SU-DHL-6 (cell line): ENCODE data around the gene IL4R.

Experiments
- EZH2phosphoT487 ChIP-seq: fragments of 200-600 bp; sonication (generic), shearing (Covaris generic); conservative IDR thresholded peaks from 2 replicates; pipeline ENCODE4 v1.6.1; 2018; ENCODE audit warnings: mild to moderate bottlenecking, antibody characterized with exemption, low read length, moderate library complexity, mixed read lengths
- TF ChIP-seq, protein P1 (sequence below): fragments of 200-600 bp; sonication (generic); IDR thresholded peaks from one replicate; pipeline ENCODE4 v1.5.1; 2017; ENCODE audit warnings: antibody characterized with exemption, mild to moderate bottlenecking, low read length, moderate library complexity; ENCODE audit not compliant: insufficient read depth, poor library complexity, severe bottlenecking

DNA sequence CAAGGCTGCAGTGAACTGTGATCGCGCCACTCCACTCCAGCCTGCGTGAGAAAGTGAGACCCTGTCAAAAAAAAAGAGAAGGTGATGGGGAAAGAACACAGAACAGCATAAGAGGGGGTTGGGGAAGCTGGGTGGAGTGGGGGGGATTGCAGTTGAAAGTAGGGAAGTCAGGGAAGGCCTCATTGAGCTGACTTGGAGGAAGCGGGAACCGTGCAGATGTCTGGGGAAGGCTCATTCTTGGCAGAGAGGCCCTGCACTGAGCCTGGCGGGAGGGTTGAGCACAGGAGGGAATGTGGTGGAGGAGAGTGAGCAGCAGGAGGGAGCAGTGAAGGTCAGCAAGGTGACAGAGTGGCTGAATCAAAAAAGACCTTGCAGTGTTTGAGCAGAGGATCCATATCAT is 26.9 kb downstream of the IL4R start:
- TF ChIP-seq, protein P1, sequence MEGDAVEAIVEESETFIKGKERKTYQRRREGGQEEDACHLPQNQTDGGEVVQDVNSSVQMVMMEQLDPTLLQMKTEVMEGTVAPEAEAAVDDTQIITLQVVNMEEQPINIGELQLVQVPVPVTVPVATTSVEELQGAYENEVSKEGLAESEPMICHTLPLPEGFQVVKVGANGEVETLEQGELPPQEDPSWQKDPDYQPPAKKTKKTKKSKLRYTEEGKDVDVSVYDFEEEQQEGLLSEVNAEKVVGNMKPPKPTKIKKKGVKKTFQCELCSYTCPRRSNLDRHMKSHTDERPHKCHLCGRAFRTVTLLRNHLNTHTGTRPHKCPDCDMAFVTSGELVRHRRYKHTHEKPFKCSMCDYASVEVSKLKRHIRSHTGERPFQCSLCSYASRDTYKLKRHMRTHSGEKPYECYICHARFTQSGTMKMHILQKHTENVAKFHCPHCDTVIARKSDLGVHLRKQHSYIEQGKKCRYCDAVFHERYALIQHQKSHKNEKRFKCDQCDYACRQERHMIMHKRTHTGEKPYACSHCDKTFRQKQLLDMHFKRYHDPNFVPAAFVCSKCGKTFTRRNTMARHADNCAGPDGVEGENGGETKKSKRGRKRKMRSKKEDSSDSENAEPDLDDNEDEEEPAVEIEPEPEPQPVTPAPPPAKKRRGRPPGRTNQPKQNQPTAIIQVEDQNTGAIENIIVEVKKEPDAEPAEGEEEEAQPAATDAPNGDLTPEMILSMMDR: no peak
- TF ChIP-seq EZH2phosphoT487: no peak
